Adrenal gland (tissue), 12 donors: Measurements from ENCODE around the gene SVIP. TPM values are rescaled to one million over a fixed set of nuclear protein-coding genes. Genes with fewer than 3 reads are reported as not detected.

Experiments used
- DNase-seq, 7 donors: peaks; one replicate each; pipeline ENCODE4 v3.0.0-alpha.2; 2019 to 2020
- H3K27ac ChIP-seq, 5 donors: fragments of 200-600 bp; sonication (generic) in 4 of 5; 1 replicate in 3 of 5; 2 replicates in 2 of 5; pipeline versions ENCODE4 v1.5.1 to v1.8.0; 2016 to 2020; ENCODE audit warnings: mild to moderate bottlenecking in 1 of 5
- H3K27me3 ChIP-seq: fragments of 200-600 bp; 2 replicates; pipeline ENCODE4 v1.8.0; 2021
- H3K36me3 ChIP-seq, 2 donors: fragments of 200-600 bp; replicated peaks in 1 of 2; 1 replicate in 1 of 2; 2 replicates in 1 of 2; pipeline versions ENCODE4 v1.5.1 to v1.8.0; 2018 to 2022
- H3K4me1 ChIP-seq, 2 donors: fragments of 200-600 bp; replicated peaks in 1 of 2; 1 replicate in 1 of 2; 2 replicates in 1 of 2; pipeline versions ENCODE4 v1.5.1 to v1.8.0; 2018 to 2021
- H3K4me3 ChIP-seq, 4 donors: fragments of 200-600 bp; sonication (generic) in 3 of 4; one replicate each; pipeline ENCODE4 v1.5.1; 2016 to 2018
- H3K9me3 ChIP-seq, 3 donors: fragments of 200-600 bp; sonication (generic) in 1 of 3; replicated peaks in 1 of 3; 1 replicate in 2 of 3; 2 replicates in 1 of 3; pipeline versions ENCODE4 v1.5.1 to v1.8.0; 2016 to 2021
- CTCF ChIP-seq, 6 experiments: fragments of 450-650 bp in 4 of 6; fragments of 200-600 bp in 2 of 6; sonication (generic) in 1 of 6; IDR thresholded peaks; 1 replicate in 5 of 6; 2 replicates in 1 of 6; pipeline versions ENCODE4 v1.5.1 to v1.8.0; 2016 to 2021; ENCODE audit warnings: antibody characterized with exemption in 6 of 6, mild to moderate bottlenecking in 2 of 6, moderate library complexity in 1 of 6
- POLR2A ChIP-seq, 2 donors: fragments of 450-650 bp; IDR thresholded peaks; one replicate each; pipeline ENCODE4 v1.6.1; 2017; ENCODE audit warnings: antibody characterized with exemption in 2 of 2, mild to moderate bottlenecking in 2 of 2, moderate library complexity in 1 of 2
- WGBS, 4 donors: extraction: QIAGEN DNeasy Blood & Tissue Kit in 2 of 4; methylation state at CpG; one replicate each; pipeline versions ENCODE4 v1.1.5 to v1.1.7; 2013 to 2017; 5-methylcytosine and 5-hydroxymethylcytosine counted together
- intact Hi-C, 2 donors: fragments of 100-400 bp; cut with DNase I; formaldehyde crosslinking; loops; one replicate each; pipeline versions ENCODE4 v1.14.1 to v1.15.0; 2022 to 2023
- polyA plus RNA-seq, 3 donors: library from polyadenylated mRNA; stranded (reverse); fragments of 200-250 nt in 2 of 3; fragments of 350-450 nt in 1 of 3; fragmentation: Illumina TruSeq in 1 of 3; extraction: RNeasy Lipid Tissue Mini Kit (QIAGEN cat#74804) in 1 of 3; gene quantifications; one replicate each; pipeline ENCODE4 v1.2.3, GENCODE V29; 2013 to 2014
- total RNA-seq, 9 donors: library from RNA; depleted of rRNA in 4 of 9; stranded (reverse); fragments of >200 nt in 4 of 9; fragments of 120-200 nt in 1 of 9; fragmentation: NEBNext Ultra II Directional in 1 of 9; extraction: Animal tissue kit (Norgen Biotek cat#: 25700) in 1 of 9; gene quantifications; one replicate each; pipeline versions ENCODE4 v1.1.0 to v1.2.4, GENCODE V29; 2013 to 2023
- donor health status: healthy with polysubstance abuse.
- donor health status: Bipolar disorder and iron deficiency.
- donor health status: DM: yes; HTN: yes; CAD: no.
- donor health status: DM: no; HTN: no; CAD: no.
- donor health status: DM: no; HTN: no; CAD: no.
- donor health status: DM: yes; HTN: yes; CAD: no.

The SVIP gene
- total and polyA plus RNA-seq, 12 donors, result 5.1 to 32.0 (median 15.6) TPM

- intact Hi-C loops, result no loop called here
- WGBS, 4 donors, result 0 to 6% (median 5%) methylated on average over 2 of the region's 2 CpGs
- no peaks in the 10 kb centered on the region for H3K9me3 ChIP-seq
- no peaks in the 10 kb centered on the region for H3K36me3 ChIP-seq
- H3K27me3 ChIP-seq, result no peaks in the 10 kb centered on the region
- peak; percentile 66 to 86 (median 77) for TF ChIP-seq CTCF (IDR thresholded peaks at IDR 0.05)
- no peak for TF ChIP-seq POLR2A (IDR thresholded peaks at IDR 0.05)
- peak; percentile 54 to 81 (median 74) for DNase-seq
- no peak overlapping the region for H3K27ac ChIP-seq
- no peaks in the 10 kb centered on the region for H3K4me1 ChIP-seq
- H3K4me3 ChIP-seq, result no peak overlapping the region
Observed at GRCh38 chr11:22875869-22876473, 46.4 kb upstream of the SVIP start.

GRCh38 chr11:22869325-22869724, 39.7 kb upstream of the SVIP start:
- no peaks in the 10 kb centered on the region for H3K36me3 ChIP-seq
- 80 to 94% (median 87%) methylated on average over 3 of the region's 3 CpGs for WGBS, 4 donors
- TF ChIP-seq POLR2A (IDR thresholded peaks at IDR 0.05), result no peak
- TF ChIP-seq CTCF (IDR thresholded peaks at IDR 0.05), result no peak
- no peak overlapping the region for H3K4me3 ChIP-seq
- DNase-seq, result no peak
- no peaks in the 10 kb centered on the region for H3K4me1 ChIP-seq
- H3K27me3 ChIP-seq, result no peaks in the 10 kb centered on the region
- intact Hi-C loops, result no loop called here
- no peak overlapping the region for H3K27ac ChIP-seq
- H3K9me3 ChIP-seq, result no peaks in the 10 kb centered on the region

GRCh38 chr11:22860241-22860640, 30.6 kb upstream of the SVIP start, which contains the start of gene CCDC179:
Gene CCDC179, minus strand, starts transcription at chr11:22860474. Its CDS starts 53 bp downstream, at chr11:22860421.
- Histone ChIP-seq H3K9me3 (peaks cover 0 to 8% (median 0%) of the 10 kb centered on the region in 3 donors), H3K4me1 (no peaks in the 10 kb centered on the region), H3K4me3 (no peak within 1 kb of the TSS), H3K27me3 (no peaks in the 10 kb centered on the region), H3K36me3 (no peaks in the 10 kb centered on the region), H3K27ac (no peak within 1 kb of the TSS)
- intact Hi-C loops, result no loop called here
- TF ChIP-seq POLR2A (IDR thresholded peaks at IDR 0.05) (no peak), CTCF (IDR thresholded peaks at IDR 0.05) (no peak)
- 92 to 100% (median 96%) methylated on average over 4 of the region's 4 CpGs for WGBS, 4 donors
- DNase-seq, result no peak

- Histone ChIP-seq H3K36me3 (no peaks in the 10 kb centered on the region), H3K4me1 (no peaks in the 10 kb centered on the region), H3K27me3 (no peaks in the 10 kb centered on the region), H3K4me3 (no peak overlapping the region), H3K9me3 (peaks cover 0 to 8% (median 0%) of the 10 kb centered on the region in 3 donors), H3K27ac (no peak overlapping the region)
- intact Hi-C loops, result no loop called here
- DNase-seq, result no peak
- TF ChIP-seq CTCF (IDR thresholded peaks at IDR 0.05) (no peak), POLR2A (IDR thresholded peaks at IDR 0.05) (no peak)
- 80 to 90% (median 85%) methylated on average over 6 of the region's 6 CpGs for WGBS, 4 donors
Observed at GRCh38 chr11:22859756-22860155, 30.2 kb upstream of the SVIP start.
